Bronchial epithelial cell (primary cell): ENCODE measurements around the gene P3H2. TPM values are rescaled to one million over a fixed set of nuclear protein-coding genes. Genes with fewer than 3 reads are reported as not detected.
A peak's percentile ranks its signal among the peaks of the same experiment; 100 is the strongest.
"Not testable (repeated sequence)": the region's sequence is repeated elsewhere in the genome, so short reads cannot be mapped to it uniquely, and the experiment has no call there.

ENCODE experiments used
- DNase-seq: peaks from one replicate; pipeline ENCODE4 v3.0.0-alpha.2; 2010; ENCODE audit warnings: low read depth
- FAIRE-seq: peaks from 2 replicates; lab custom pipeline; 2011; peaks lifted over from hg19 to GRCh38; lab: Jason Lieb, UNC
- H3K27me3 ChIP-seq: 2 replicates; pipeline ENCODE4 v1.5.1; 2011; ENCODE audit warnings: low read length; ENCODE audit not compliant: control insufficient read depth, insufficient read depth
- H3K36me3 ChIP-seq: 2 replicates; pipeline ENCODE4 v1.5.1; 2011; ENCODE audit warnings: low read length; ENCODE audit not compliant: control insufficient read depth, insufficient read depth
- H3K4me3 ChIP-seq: 2 replicates; pipeline ENCODE4 v1.5.1; 2011; ENCODE audit warnings: mild to moderate bottlenecking, low read depth, low read length, control low read depth
- total RNA-seq: library from RNA; depleted of rRNA; stranded (reverse); fragments of >200 nt; gene quantifications from 2 replicates; pipeline ENCODE4 v1.2.1, GENCODE V29; 2014
- TF ChIP-seq, protein P1 (sequence below): IDR thresholded peaks from 2 replicates; pipeline ENCODE4 v1.5.1; 2011; ENCODE audit warnings: mild to moderate bottlenecking, moderate library complexity, low read length, control low read depth, inconsistent platforms; ENCODE audit not compliant: insufficient read depth, severe bottlenecking

P3H2 gene
- total RNA-seq, 1 donor from 2014 or later = 7.6 TPM

DNA sequence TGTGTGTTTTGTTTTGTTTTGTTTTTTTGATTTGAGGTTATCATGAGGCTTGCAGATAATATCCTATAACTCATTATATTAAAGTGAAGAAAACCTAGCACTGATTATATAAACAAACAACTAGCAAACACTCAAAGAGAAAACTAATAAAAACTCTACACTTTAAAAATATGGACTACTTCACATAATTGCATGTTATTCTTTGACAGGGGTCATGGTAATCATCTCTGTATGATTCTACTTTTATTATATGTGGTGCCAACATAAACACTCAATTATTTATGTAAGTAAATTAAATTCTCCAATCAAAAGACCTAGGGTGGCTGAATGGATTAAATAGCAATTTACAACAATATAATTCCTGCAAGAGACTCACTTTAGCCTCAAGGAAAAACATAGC, 44.6 kb upstream of the P3H2 start:
- H3K4me3 ChIP-seq = no peak overlapping the region
- H3K36me3 ChIP-seq = no peaks in the 10 kb centered on the region
- no peak for DNase-seq
- no peaks in the 10 kb centered on the region for H3K27me3 ChIP-seq
- TF ChIP-seq, protein P1, sequence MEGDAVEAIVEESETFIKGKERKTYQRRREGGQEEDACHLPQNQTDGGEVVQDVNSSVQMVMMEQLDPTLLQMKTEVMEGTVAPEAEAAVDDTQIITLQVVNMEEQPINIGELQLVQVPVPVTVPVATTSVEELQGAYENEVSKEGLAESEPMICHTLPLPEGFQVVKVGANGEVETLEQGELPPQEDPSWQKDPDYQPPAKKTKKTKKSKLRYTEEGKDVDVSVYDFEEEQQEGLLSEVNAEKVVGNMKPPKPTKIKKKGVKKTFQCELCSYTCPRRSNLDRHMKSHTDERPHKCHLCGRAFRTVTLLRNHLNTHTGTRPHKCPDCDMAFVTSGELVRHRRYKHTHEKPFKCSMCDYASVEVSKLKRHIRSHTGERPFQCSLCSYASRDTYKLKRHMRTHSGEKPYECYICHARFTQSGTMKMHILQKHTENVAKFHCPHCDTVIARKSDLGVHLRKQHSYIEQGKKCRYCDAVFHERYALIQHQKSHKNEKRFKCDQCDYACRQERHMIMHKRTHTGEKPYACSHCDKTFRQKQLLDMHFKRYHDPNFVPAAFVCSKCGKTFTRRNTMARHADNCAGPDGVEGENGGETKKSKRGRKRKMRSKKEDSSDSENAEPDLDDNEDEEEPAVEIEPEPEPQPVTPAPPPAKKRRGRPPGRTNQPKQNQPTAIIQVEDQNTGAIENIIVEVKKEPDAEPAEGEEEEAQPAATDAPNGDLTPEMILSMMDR = no peak
- FAIRE-seq = no peak

DNA sequence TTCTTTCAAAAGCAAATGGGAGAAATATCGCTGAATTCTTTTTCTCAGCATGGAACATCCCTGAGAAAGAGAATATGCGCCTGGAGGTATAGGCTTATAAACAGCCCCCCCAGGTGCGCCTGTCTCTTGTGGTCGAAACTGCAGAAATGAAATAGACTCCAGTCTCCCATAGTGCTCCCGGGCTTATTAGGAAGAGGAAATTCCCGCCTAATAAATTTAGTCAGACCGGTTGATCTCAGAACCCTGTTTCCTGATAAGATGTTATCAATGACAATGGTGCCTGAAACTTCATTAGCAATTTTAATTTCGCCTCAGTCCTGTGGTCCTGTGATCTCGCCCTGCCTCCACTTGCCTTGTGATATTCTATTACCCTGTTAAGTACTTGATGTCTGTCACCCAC, 41.3 kb upstream of the P3H2 start:
- not testable (repeated sequence) for H3K27me3 ChIP-seq, H3K4me3 ChIP-seq, H3K36me3 ChIP-seq, DNase-seq, FAIRE-seq

DNA sequence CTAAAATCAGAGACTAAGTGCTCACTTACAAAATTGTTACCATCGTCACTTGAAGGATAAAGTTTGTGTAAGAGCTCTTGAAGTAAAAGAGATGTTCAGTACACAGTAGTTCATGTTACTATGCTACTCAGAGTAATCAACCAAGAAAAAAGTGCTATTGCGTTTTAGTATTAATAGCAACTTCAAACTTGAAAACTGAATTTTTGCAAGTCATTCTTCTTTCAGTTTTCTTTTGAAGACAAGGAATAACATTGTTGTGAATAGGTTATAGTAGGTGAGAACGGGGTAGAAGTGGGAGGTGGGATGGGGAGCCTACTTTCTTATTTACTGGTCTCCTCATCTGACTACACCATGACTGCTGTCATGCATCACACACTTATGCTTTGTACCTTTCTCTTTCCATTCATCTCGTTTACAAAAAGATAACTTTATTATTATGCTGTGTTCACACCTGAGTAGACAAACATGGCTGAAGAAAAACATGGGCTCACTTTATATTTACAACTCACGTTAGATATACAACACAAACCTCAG, 39.3 kb upstream of the P3H2 start:
- Histone ChIP-seq H3K4me3 (no peak overlapping the region), H3K36me3 (no peaks in the 10 kb centered on the region), H3K27me3 (no peaks in the 10 kb centered on the region)
- TF ChIP-seq, protein P1 = no peak
- FAIRE-seq (no peak), DNase-seq (no peak)

DNA sequence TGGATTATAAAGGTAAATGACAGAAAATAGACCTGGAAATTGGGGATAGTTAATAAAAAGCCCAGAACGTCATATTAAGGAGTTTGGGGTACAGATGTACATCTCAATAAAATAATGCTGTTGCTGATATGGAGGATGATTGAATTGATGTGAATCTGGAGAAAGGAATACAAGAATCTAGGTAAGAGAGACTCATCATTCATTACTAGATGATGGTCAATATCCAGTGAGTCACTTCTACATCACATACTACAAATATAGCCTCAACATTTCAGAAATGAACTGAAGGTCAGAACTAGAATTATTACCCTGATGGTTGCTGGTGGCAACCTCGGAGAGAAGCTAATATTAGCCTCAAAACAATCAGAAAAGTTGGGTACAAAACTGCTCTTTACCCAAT, 37.6 kb upstream of the P3H2 start:
- peak; percentile 58 for DNase-seq
- TF ChIP-seq, protein P1 = no peak
- no peak for FAIRE-seq
- Histone ChIP-seq H3K4me3 (no peak overlapping the region), H3K36me3 (no peaks in the 10 kb centered on the region), H3K27me3 (no peaks in the 10 kb centered on the region)

DNA sequence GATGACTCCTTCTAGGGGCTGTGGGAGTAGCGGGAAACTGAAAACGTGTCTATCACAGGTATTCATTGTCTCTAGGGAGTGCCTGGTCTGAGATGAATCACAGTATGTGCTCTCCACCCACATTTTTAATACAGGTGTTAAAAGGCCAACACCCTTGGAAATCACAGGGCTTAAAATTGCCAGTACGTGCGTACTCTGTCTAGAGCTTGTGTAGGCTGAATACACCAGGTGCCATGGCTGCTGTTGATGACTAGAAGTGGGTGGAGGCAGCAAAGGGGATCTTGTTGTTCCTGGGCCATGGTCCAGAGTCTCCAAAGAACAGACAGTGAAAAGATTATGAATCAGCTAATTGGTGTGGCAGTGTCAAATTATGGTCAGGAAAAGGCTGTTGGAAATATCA, 35.1 kb upstream of the P3H2 start:
- peak; percentile 100 for DNase-seq
- Histone ChIP-seq H3K36me3 (no peaks in the 10 kb centered on the region), H3K4me3 (no peak overlapping the region), H3K27me3 (no peaks in the 10 kb centered on the region)
- peak; percentile 99 for FAIRE-seq
- TF ChIP-seq, protein P1 = no peak

DNA sequence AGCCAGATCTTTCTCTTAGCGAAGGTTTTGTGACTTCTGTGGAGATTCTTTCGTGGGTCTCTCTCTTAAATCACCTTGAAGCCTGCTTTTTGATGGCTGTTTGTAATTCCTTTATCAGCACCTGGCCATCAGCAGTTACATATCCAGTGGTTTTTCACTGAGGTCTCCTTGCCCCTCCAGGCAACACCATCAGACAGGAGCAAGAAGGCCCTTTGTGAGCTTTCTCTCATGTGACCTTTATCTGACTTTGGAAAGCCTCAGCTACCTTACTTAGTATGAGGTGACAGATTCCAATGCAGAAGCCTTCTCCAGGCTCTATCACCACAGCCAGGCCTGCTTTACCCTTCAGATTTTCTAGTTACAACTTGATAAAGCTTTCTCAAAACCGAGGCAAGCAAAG, 30.0 kb upstream of the P3H2 start:
- DNase-seq (no peak), FAIRE-seq (no peak)
- TF ChIP-seq, protein P1 = no peak
- no peak overlapping the region for H3K4me3 ChIP-seq
- no peaks in the 10 kb centered on the region for H3K36me3 ChIP-seq
- no peaks in the 10 kb centered on the region for H3K27me3 ChIP-seq

DNA sequence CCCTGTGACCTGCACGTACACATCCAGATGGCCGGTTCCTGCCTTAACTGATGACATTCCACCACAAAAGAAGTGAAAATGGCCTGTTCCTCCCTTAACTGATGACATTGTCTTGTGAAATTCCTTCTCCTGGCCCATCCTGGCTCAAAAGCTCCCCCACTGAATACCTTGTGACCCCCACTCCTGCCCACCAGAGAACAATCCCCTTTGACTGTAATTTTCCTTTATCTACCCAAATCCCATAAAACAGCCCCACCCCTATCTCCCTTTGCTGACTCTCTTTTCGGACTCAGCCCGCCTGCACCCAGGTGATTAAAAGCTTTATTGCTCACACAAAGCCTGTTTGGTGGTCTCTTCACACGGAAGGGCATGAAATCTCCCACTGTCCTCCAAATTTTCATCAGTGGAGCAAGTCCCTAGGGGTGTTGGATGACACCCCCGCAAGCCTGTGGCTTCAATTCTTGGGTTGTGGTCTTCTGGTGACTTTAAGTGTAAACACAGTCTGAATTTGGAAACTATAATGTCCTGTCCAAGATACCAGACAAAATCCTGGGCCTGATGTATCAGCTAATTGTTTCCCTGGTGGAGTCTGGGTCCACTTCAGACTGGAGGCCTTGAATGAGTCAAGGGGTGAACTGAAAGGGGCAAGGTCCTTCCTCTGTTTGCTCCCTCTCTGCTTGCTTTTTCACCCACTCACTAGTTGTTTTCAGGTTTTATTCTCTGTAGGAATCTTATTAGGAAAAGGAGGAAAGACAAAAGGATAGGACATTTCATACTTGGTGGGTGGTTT, 29.3 kb upstream of the P3H2 start:
- not testable (repeated sequence) for DNase-seq, H3K27me3 ChIP-seq, H3K4me3 ChIP-seq, FAIRE-seq, H3K36me3 ChIP-seq

DNA sequence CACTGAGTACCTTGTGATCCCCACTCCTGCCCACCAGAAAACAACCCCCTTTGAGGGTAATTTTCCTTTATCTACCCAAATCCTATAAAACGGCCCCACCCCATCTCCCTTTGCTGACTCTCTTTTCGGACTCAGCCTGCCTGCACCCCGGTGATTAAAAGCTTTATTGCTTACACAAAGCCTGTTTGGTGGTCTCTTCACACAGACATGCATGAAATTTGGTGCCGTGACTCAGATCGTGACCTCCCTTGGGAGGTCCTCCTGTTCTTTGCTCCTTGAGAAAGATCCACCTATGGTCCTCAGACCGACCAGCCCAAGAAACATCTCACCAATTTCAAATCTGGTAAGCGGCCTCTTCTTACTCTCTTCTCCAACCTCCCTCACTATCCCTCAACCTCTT, 24.1 kb upstream of the P3H2 start:
- FAIRE-seq, H3K36me3 ChIP-seq, H3K27me3 ChIP-seq, DNase-seq, H3K4me3 ChIP-seq: not testable (repeated sequence)
